CD4-positive, alpha-beta T cell treated with Interleukin-17A for 4 hours (primary cell): Measurements from ENCODE around the gene ZNF594.
"Not testable (repeated sequence)": the region's sequence is repeated elsewhere in the genome, so short reads cannot be mapped to it uniquely, and the experiment has no call there.

ENCODE experiments used
- DNase-seq: peaks from one replicate; pipeline ENCODE4 v3.0.0-alpha.2; 2020; ENCODE audit warnings: mixed read lengths

Gene ZNF594

GRCh38 chr17:5191541-5192417 lies at the start of gene ZNF594:
TSS of gene ZNF594 (minus strand) at chr17:5191868. CDS start at chr17:5184256, 7,612 bp downstream.
- peak; percentile 97 for DNase-seq

GRCh38 chr17:5239769-5240168 lies 48.1 kb upstream of the ZNF594 start:
- not testable (repeated sequence) for DNase-seq

- no peak for DNase-seq
Observed at GRCh38 chr17:5238333-5238732, 46.7 kb upstream of the ZNF594 start.

GRCh38 chr17:5237541-5238016 lies 45.9 kb upstream of the ZNF594 start:
- DNase-seq, result peak; percentile 46

DNA sequence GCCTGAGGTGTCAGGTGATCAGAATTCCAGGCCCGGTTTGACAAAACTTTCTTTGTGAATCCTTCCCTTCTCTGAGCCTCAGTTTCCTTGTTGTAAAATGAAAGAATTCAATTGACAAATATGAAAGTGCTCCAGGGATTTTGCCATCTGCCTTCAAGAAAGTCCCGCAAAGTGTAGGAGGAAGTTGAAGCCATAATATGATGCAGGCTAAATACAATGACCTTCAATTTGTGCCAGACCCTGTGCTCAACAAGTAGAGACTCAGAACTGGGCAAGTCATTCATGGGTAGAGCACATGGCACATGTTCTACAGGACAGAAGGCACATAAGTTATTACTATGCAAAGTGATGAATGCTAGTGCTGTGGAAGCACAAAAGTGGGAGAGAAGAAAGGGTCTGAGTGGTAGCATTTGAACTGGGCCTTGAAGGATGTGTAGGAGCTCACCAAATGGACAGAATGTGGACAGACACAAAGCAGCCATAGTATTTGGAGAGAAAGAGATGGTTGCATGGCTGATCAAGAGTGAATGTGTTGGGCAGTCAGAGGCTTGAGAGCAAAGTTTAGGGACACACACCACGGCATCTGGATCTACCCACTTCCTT lies 45.4 kb upstream of the ZNF594 start:
- no peak for DNase-seq

- no peak for DNase-seq
Observed at GRCh38 chr17:5234645-5235576, 43.2 kb upstream of the ZNF594 start, which contains the start of gene SCIMP. TSS of gene SCIMP (minus strand) at chr17:5234860. CDS start at chr17:5234755, 105 bp downstream.

GRCh38 chr17:5233492-5233891 lies 41.8 kb upstream of the ZNF594 start:
- DNase-seq, result not testable (repeated sequence)

DNA sequence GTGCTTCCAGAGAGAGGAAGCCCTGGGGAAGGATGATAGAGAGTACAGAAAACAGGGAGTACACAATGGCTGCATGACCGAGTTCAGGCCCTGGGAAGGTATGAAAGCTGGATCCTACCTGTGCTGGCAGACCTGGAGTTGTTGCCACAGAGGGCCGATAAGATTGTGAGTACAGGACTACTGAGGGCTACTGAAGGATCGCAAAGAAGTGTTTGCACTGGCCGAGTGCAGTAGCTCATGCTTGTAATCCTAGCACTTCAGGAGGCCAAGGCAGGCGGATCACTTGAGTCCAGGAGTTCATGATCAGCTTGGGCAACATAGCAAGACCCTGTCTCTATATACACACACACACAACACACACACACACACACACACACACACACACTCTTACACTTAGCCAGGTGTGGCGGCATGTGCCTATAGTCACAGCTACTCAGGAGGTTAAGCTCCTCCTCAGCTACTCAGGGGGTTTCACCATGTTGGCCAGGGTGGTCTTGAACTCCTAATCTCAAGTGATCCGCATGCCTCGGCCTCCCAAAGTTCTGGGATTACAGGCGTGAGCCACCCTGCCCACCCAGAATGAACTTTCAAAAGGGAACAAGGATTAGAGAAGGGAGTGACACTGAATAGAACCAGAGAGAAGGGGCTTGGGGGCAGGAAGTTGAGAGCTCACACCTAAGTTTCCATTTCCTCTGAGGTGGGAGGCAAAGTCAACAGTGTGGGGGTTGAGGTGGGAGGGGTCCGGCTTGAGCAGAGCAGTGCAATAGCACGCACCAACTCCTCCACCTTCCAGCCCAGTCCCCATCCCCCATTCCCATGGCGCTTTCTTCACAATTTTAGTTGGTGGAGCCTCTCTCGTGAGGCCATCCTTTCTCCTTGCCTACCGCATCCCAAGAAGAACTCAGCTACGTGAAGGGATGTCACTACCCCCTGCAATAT lies 35.5 kb upstream of the ZNF594 start:
- DNase-seq, result peak; percentile 24

DNA sequence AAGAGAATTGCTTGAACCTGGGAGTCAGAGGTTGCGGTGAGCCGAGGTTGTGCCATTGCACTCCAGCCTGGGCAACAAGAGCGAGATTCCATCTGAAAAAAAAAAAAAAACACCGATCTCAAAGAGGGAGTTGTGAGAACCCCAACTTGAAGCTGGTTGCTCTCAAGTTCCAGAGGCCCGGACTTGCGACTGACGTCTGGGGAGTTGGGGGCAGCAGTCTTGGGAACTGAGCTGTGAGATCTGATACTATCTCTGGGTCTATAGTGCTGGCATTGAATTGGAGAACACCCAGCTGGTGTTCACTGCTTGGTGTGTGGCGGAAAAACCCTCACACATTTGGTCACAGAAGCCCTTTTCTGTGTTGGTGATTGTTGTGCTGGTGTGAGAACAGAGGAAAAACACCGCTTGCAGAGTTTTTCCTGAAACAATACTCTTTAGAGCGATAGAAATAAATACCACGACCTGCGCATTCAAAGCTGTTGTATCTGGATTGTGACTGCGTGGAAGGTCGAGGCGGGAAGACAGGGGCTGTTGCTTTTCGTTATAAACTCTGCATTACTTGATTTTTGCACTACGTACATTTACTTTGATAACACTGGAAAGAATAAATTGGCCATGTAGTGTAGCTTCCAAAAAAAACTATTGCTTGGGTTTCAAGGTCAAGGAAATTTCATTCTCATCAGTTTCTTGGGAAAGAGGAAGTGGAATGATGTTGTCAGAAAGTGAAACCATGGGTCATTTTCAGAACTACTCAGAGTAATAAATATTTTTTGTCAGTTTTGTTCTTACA lies 34.2 kb upstream of the ZNF594 start:
- DNase-seq, result no peak

DNA sequence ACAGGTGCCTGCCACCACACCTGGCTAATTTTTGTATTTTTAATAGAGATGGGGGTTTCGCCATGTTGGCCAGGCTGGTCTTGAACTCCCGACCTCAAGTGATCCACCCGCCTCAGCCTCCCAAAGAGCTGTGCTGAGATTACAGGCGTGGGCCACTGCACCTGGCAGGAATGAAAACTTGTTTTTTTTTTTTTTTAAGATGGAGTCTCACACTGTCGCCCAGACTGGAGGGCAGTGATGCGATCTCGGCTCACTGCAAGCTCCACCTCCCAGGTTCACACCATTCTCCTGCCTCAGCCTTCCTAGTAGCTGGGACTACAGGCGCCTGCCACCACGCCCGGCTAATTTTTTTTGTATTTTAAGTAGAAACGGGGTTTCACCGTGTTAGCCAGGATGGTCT lies 30.2 kb upstream of the ZNF594 start:
- not testable (repeated sequence) for DNase-seq

GRCh38 chr17:5220074-5220473 lies 28.4 kb upstream of the ZNF594 start:
- DNase-seq, result no peak

DNA sequence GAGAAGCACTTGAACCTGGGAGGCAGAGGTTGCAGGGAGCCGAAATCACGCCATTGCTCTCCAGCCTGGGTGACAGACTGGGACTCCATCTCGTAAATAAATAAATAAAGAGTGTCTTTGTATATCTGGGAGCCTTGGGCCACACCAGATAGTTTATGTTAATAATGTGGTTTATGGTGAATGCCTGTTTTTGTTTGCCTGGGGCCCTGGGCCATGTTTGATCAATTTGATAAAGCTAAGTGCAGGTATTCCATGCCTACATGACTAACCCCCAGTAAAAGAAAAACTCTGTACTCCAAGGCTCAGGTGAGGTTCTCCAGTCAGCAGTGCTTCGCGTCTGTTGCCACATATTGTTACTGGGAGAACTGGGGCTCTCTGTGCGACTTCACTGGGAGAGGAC lies 27.9 kb upstream of the ZNF594 start:
- DNase-seq, result no peak

- not testable (repeated sequence) for DNase-seq
Observed at GRCh38 chr17:5217562-5217961, 25.9 kb upstream of the ZNF594 start.

DNA sequence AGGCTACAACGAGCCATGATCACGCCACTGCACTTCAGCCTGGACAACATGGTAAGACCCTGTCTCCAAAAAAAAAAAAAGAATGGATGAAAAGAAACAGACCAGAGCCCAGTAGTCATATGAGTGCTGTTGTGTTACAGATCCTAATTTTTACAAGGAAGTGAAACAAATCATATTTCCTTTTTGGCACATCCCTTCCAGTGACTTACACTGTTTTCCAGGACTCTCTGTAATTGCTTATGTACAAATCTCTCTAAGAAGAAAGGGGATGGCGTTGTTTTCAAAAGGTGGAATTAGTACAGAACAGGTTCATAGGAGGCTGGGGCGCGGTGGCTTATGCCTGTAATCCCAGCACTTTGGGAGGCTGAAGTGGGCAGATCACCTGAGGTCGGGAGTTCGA lies 19.8 kb upstream of the ZNF594 start:
- DNase-seq, result no peak

GRCh38 chr17:5210614-5211252 lies 19.1 kb upstream of the ZNF594 start:
- DNase-seq, result no peak

GRCh38 chr17:5210091-5210490 lies 18.4 kb upstream of the ZNF594 start:
- no peak for DNase-seq

GRCh38 chr17:5209396-5209795 lies 17.7 kb upstream of the ZNF594 start:
- DNase-seq, result no peak

- no peak for DNase-seq
Observed at GRCh38 chr17:5203908-5204294, 12.2 kb upstream of the ZNF594 start.

- no peak for DNase-seq
Observed at GRCh38 chr17:5203178-5203907, 11.7 kb upstream of the ZNF594 start.

DNA sequence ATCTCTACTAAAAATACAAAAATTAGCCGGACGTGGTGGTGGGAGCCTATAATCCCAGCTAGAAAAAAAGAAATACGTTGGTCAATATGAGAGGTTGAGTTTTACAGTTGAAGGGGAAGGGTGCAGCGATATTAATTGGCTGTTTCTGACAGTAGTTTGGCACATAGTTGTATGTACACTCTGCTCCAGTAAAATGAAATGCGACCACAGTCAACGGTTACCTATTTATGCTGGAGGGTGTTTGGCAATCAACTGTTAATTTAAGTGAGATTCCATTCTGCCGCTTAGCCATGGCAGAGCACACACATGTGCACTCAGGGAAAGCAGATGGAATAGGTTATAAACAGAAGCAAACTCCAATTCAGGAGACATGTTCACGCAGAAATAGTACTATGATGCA lies 9.3 kb upstream of the ZNF594 start:
- no peak for DNase-seq
